CD4-positive, alpha-beta T cell treated with Interleukin-15 for 1 hour (primary cell): ENCODE measurements around the gene TSPAN18.

ENCODE experiments used
- DNase-seq: peaks from one replicate; pipeline ENCODE4 v3.0.0-alpha.2; 2020

TSPAN18 gene

GRCh38 chr11:44711113-44711786 is 15.5 kb upstream of the TSPAN18 start:
- no peak for DNase-seq

- DNase-seq, result no peak
Measured at GRCh38 chr11:44711787-44712608, 14.8 kb upstream of the TSPAN18 start.

DNA sequence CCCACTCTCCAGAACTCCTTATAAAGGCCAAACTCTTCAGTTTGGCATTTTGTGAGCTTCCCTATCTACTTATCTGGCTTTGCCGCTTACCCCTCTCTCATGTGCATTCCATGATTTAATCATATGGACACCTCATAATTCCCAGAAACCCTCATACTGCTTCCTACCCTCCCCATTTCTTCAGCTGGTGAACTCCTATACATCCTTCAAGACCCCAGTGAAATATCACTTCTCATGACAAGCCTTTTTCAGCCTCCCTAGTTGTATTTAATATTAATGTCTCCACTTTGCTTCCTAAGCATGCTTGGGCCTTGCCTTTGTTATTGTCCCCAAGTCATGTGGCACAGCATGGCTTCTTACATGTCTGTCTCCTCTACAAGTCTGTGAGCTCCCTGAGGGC is 13.7 kb upstream of the TSPAN18 start:
- DNase-seq, result no peak

DNA sequence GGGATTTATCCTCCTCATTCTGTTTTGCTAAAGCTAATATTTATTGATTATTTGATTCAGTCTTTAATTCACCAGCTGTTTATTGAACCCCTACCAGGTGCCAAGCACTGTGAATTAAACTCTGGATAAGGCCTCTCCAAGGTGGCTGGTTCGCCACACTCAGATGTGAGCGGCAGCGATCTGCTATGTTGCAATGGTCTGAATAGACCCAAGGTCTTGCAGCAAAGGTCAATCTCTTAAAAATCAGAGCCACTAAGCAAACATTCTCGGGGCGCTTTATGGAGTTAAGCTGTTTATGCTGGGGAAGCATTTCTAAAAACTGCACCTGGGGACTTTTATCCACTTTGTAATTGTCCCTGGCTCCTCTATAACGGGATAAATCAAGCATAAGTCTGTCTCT is 10.5 kb upstream of the TSPAN18 start:
- no peak for DNase-seq

- DNase-seq, result no peak
Measured at GRCh38 chr11:44718057-44718456, 8.7 kb upstream of the TSPAN18 start.

GRCh38 chr11:44718612-44719390 is 8.0 kb upstream of the TSPAN18 start:
- DNase-seq, result no peak

DNA sequence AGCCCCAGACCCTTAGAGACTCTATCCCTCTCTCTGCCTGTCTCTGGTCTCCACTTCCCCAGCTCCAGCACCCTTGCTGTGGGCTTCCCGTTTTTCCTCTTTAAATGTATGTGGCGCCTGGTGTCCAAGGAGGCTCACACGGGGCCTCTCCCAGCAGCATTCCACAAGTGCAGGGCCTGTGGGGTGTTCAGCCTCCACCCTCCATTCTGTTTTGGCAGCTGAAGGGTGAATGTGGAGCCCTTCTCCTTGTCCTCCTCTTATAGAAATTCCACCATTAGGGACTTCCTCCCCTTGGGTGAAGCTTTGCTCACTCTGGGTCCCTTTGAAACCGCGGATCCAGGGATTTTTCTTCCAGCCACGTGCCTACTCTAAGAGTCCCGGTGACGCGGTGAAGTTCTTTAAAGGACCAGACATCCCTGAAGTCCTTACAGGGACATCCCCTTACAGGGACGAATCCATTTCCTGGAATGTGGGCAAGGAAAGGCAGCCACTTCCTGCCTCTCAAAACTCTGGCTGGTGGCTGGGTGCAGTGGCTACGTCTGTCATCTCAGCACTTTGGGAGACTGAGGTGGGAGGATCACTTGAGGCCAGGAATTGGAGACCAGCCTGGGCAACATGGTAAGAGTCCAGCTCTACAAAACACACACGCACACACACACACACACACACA is 1.6 kb upstream of the TSPAN18 start:
- no peak for DNase-seq

DNA sequence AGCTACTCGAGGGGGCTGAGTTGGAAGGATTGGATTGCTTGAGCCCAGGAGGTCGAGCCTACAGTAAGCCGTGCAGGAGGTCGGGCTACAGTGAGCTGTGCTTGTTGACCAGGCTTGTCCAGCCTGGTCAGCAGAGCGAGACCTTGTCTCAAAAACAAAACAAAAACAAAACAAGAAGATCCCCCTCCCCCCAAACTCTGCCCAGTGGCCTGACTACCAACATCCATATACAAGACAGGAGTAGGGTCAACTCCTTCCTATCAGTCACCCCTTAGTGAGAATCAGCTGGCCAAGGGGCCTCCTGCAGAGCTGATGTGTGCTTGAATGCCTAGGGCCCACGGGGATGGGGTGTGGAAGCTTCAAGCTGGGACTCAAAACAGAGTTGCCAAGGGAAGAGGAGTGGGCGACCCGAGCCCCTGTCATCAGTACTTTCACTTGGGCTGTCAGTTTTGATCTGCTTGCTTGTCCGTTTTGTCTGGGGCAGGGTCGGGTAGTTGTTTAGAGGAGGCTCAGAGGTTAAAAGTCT is 942 bp upstream of the TSPAN18 start:
- no peak for DNase-seq

- no peak for DNase-seq
Measured at GRCh38 chr11:44727114-44727372, 281 bp downstream of the TSPAN18 start.

GRCh38 chr11:44727373-44728287 is 868 bp downstream of the TSPAN18 start:
- peak; percentile 80 for DNase-seq

- DNase-seq, result no peak
Measured at GRCh38 chr11:44728491-44728910, 1.7 kb downstream of the TSPAN18 start.

GRCh38 chr11:44729063-44729462 is 2.3 kb downstream of the TSPAN18 start:
- no peak for DNase-seq

- no peak for DNase-seq
Measured at GRCh38 chr11:44729713-44730112, 3.0 kb downstream of the TSPAN18 start.

- no peak for DNase-seq
Measured at GRCh38 chr11:44730775-44731174, 4.0 kb downstream of the TSPAN18 start.

DNA sequence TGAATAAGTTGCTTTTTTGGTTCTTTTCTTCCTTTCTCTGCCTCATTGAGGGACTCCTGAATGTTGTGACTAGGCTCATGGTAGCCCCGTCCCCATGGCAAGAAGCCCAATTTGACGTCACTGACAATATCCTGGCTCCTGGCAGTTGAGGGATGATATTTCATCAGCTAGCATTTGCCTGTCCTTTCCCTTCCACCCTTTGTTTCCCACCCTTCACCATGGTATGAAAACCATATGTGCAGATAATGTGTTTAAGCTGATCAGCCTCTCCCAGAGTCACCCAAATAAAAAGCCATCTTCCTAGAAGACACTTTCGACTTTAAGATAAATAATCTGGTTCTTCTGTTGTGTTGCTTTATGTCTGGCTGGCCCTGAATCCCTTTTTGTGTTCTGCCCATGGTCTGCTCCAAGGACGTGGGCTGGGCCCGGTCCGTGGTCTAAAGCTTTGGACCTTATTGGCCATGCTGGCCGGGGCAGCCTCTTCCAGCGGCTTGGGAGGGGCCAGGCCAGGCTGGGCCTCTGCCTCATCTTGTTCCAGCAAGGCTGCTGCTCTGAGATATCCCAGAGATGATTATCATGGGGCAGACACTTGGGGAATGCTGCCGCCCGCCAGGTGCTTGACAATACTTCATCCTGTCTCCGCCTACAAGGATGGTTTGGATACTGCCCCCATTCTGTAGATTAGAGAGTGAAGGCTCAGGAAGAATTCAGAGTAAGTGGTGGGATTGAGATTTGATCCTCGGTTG is 5.1 kb downstream of the TSPAN18 start:
- no peak for DNase-seq

DNA sequence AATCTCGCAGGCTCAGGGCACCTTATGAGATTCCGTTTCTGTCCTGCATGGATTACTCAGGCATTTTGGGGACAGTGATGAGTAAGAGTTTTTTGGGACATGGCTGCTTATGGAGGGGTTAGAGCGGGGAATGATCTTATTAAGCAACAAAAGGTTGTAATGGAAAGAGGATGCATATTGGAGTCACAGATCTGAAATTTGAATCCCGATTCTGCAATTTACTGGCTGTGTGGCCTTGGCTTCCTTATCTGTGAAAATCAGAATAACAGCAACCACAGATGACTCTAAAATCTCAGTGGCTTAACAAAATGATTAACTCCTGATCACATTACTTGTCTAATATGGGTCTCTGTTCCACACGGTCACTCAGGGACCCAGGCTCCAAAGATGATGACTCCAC is 5.8 kb downstream of the TSPAN18 start:
- no peak for DNase-seq

- DNase-seq, result no peak
Measured at GRCh38 chr11:44733877-44734276, 7.1 kb downstream of the TSPAN18 start.

GRCh38 chr11:44734843-44735381 is 8.2 kb downstream of the TSPAN18 start:
- no peak for DNase-seq

DNA sequence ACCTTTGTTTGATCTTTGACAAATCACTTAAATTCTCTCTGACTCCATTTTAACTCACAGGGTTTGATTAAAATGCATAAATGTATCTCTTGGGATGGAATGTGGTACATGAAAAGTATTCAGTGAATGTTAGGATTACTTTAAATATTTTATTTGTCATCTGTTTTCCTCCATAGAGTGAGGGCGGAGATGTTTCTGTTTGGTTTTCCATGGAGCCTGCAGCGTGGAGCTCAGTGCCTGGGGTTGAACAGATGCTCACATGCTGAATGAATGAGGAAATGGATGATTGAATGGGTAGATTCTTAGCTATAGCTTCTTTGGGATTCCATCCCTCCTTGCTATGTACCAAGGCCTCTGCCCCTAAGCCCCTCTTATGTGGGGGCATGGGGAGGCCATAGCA is 10.0 kb downstream of the TSPAN18 start:
- DNase-seq, result no peak

- no peak for DNase-seq
Measured at GRCh38 chr11:44737245-44738085, 10.7 kb downstream of the TSPAN18 start.
